ENCODE results near the gene SLC6A20. TPM values are rescaled to one million over a fixed set of nuclear protein-coding genes. Genes with fewer than 3 reads are reported as not detected.

The SLC6A20 gene
- total RNA-seq, 3 donors from 2014 or later, result 0.29 to 2.4 (median 1.2) TPM

DNA sequence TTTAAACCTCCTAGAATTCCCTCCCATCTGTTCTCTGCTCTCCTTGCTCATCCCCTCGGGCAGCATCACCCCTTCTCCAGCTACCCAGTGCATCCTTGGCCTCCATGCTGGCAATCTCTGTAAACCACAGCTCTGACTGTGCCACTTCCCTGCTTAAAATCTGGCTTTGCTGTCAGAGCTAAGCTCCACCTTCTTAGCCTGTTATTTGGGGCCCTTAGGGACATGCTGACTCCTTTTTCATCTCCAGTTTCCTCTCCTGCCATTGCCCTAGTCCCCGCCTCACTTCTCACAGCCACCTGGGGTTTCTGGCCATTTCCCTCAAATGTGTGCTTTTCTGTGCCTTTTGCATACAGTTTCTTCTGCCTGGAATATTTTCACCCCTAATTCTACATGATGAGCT is 5.7 kb downstream of the SLC6A20 start:
- intact Hi-C loops (cut with DNase I, micrococcal nuclease), result no loop called here
- ATAC-seq (no peak), DNase-seq (no peak)
- Histone ChIP-seq H3K9me3 (peaks cover 2% of the 10 kb centered on the region), H3K4me3 (no peak overlapping the region), H3K4me1 (ENCODE audit: low read depth) (no peaks in the 10 kb centered on the region), H3K36me3 (ENCODE audit: low read depth) (no peaks in the 10 kb centered on the region)
- TF ChIP-seq, protein P1, sequence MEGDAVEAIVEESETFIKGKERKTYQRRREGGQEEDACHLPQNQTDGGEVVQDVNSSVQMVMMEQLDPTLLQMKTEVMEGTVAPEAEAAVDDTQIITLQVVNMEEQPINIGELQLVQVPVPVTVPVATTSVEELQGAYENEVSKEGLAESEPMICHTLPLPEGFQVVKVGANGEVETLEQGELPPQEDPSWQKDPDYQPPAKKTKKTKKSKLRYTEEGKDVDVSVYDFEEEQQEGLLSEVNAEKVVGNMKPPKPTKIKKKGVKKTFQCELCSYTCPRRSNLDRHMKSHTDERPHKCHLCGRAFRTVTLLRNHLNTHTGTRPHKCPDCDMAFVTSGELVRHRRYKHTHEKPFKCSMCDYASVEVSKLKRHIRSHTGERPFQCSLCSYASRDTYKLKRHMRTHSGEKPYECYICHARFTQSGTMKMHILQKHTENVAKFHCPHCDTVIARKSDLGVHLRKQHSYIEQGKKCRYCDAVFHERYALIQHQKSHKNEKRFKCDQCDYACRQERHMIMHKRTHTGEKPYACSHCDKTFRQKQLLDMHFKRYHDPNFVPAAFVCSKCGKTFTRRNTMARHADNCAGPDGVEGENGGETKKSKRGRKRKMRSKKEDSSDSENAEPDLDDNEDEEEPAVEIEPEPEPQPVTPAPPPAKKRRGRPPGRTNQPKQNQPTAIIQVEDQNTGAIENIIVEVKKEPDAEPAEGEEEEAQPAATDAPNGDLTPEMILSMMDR (IDR thresholded peaks at IDR 0.05), result no peak

DNA sequence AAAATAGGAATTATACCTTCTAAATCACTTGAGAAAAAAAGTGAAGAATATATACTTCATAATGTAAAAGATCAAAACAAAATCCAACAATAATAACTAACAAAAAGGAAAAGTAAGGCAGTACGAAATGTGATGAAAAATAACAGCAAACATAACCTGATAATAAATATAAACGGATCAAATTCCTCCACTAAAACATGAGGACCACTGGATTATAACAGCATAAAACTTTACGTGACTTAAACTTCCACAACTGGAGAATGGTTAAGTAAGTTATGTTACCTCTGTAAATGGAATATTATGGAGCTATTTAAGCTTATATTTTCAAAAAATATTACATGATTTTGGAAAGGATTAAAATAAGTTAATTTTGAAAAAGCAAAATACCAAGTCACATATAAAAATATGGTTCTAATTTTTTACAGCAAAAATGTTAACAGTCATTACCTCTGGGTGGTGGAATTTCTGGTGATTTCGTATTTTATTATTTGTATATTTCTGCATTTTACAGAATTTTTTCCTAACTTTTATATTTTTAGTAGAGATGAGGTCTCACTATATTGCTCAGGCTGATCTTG is 7.0 kb downstream of the SLC6A20 start:
- intact Hi-C loops (cut with DNase I, micrococcal nuclease), result no loop called here

DNA sequence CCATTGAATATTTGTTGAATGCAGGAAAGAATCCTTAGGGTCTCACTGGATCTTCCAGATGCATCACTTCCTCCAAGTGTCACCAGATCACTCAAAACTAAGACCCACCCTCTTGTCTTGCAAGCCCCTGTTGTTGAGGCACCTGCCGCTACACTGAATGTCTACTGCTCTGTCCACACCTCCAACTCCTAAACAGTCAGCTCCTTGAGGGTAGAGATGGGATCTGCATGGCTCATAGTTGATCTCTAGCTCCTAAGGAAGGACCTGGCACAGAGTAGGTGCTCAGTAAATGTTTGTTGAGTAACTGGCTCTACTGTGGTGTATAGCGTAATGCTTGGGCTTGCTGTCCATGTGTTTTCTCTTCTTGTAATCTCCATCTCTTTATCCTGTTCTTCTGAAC is 8.8 kb downstream of the SLC6A20 start:
- DNase-seq, result no peak
- no peaks in the 10 kb centered on the region for H3K36me3 ChIP-seq (ENCODE audit: low read depth)
- TF ChIP-seq, protein P1 (IDR thresholded peaks at IDR 0.05), result no peak
- no peak for ATAC-seq
- peaks cover 2% of the 10 kb centered on the region for H3K9me3 ChIP-seq
- no peaks in the 10 kb centered on the region for H3K4me1 ChIP-seq (ENCODE audit: low read depth)
- intact Hi-C loops (cut with DNase I, micrococcal nuclease), result no loop called here
- no peak overlapping the region for H3K4me3 ChIP-seq

More for the DNA sequence above, 7.0 kb downstream of the SLC6A20 start:
- Histone ChIP-seq H3K9me3 (peaks cover 2% of the 10 kb centered on the region), H3K4me3 (no peak overlapping the region), H3K36me3 (ENCODE audit: low read depth) (no peaks in the 10 kb centered on the region), H3K4me1 (ENCODE audit: low read depth) (no peaks in the 10 kb centered on the region)
- no peak for ATAC-seq
- TF ChIP-seq, protein P1 (IDR thresholded peaks at IDR 0.05), result no peak
- DNase-seq, result no peak

DNA sequence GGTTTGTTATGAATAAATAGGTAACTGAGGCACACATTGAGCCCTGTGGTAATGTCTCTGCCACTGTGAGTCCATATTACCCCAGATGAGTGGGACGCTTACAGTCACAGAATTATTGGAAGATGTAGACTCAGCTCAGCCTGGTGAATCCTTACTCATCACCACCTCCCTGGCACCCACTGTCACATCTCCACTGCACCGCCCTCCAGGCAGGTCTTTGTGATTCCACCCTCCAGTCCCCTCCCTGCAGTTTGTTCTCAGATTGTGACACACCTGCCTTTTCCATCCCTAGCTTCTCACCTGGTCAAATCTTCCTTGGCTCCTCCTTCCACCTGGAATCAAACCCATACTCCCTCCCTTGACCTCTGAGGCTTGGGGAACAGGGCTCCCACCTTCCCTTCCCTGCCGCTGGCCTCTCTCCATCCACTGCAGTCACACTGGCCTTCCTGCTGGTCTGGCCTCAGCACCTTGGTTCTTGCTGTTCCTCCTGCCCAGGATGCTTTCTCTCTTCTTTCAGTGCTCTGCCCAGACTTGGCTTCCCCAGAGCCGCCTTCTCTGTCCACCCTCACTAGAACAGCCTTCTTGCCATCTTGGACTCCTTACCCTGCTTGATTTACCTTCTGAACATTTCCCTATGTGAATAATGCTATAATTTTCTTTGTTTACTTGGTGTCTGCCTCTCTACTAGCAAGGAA is 9.4 kb downstream of the SLC6A20 start:
- peaks cover 2% of the 10 kb centered on the region for H3K9me3 ChIP-seq
- H3K4me3 ChIP-seq, result no peak overlapping the region
- no peaks in the 10 kb centered on the region for H3K4me1 ChIP-seq (ENCODE audit: low read depth)
- H3K36me3 ChIP-seq (ENCODE audit: low read depth), result no peaks in the 10 kb centered on the region
- DNase-seq, result no peak
- intact Hi-C loops (cut with DNase I, micrococcal nuclease), result no loop called here
- TF ChIP-seq, protein P1 (IDR thresholded peaks at IDR 0.05), result no peak
- ATAC-seq, result no peak

DNA sequence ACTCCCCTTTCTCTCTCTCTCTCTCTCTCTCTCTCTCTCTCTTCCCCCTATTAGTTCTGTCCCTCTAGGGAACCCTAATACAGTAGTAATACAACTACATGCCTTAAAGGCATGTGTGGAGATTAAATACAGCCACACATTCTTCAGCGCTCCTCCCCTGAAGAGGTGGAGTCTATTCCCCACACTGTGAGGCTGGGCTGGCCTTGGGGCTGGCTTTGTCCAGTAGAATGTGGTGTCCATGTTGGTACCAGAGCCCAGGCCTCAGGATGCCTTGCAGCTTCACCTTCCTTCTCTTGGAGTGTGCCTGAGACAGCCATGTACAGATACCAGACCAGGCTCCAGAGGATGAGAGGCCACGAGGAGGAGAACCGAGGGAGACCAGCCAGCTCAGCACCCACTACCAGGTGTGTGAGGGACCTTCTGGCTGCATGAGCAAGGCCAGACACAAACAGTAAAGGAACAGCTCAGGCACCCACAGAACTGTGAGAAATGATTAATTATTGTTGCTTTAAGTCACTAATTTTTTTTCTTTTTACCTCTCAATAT is 10.7 kb downstream of the SLC6A20 start:
- TF ChIP-seq, protein P1 (IDR thresholded peaks at IDR 0.05), result no peak
- ATAC-seq (no peak), DNase-seq (no peak)
- H3K4me1 ChIP-seq (ENCODE audit: low read depth), result no peaks in the 10 kb centered on the region
- no peak overlapping the region for H3K4me3 ChIP-seq
- H3K9me3 ChIP-seq, result peaks cover 2% of the 10 kb centered on the region
- intact Hi-C loops (cut with DNase I, micrococcal nuclease), result no loop called here
- H3K36me3 ChIP-seq (ENCODE audit: low read depth), result no peaks in the 10 kb centered on the region

Measured in mucosa of descending colon (tissue), 3 donors.